Liver (tissue), 9 donors: ENCODE data around the gene SYNJ2. TPM values are rescaled to one million over a fixed set of nuclear protein-coding genes. Genes with fewer than 3 reads are reported as not detected.

Source experiments
- DNase-seq: peaks from one replicate; pipeline ENCODE4 v3.0.0-alpha.2; 2017; ENCODE audit warnings: low spot score
- H3K27ac ChIP-seq, 2 donors: one replicate each; pipeline ENCODE4 v1.7.0; 2013; ENCODE audit warnings: inconsistent platforms in 2 of 2, low read length in 2 of 2, control low read depth in 1 of 2, low read depth in 1 of 2, mild to moderate bottlenecking in 1 of 2
- H3K27me3 ChIP-seq, 4 donors: one replicate each; pipeline versions ENCODE4 v1.6.1 to v1.7.0; 2013; ENCODE audit warnings: low read length in 3 of 4, inconsistent platforms in 1 of 4, mild to moderate bottlenecking in 1 of 4, moderate library complexity in 1 of 4; ENCODE audit not compliant: control insufficient read depth in 4 of 4, insufficient read depth in 4 of 4
- H3K36me3 ChIP-seq, 4 donors: one replicate each; pipeline versions ENCODE4 v1.6.1 to v1.7.0; 2013; ENCODE audit warnings: low read length in 3 of 4, mild to moderate bottlenecking in 3 of 4, low read depth in 1 of 4, moderate library complexity in 1 of 4; ENCODE audit not compliant: control insufficient read depth in 4 of 4, insufficient read depth in 3 of 4
- H3K4me1 ChIP-seq, 4 donors: one replicate each; pipeline versions ENCODE4 v1.6.1 to v1.7.0; 2013; ENCODE audit warnings: low read length in 3 of 4, mild to moderate bottlenecking in 3 of 4, moderate library complexity in 1 of 4; ENCODE audit not compliant: control insufficient read depth in 4 of 4, insufficient read depth in 4 of 4
- H3K4me3 ChIP-seq, 3 donors: one replicate each; pipeline versions ENCODE4 v1.6.1 to v1.7.0; 2013; ENCODE audit warnings: low read length in 3 of 3, control low read depth in 1 of 3, low read depth in 1 of 3, mild to moderate bottlenecking in 1 of 3
- H3K9ac ChIP-seq, 2 donors: one replicate each; pipeline ENCODE4 v1.7.0; 2013; ENCODE audit warnings: low read length in 2 of 2, mild to moderate bottlenecking in 2 of 2, moderate library complexity in 2 of 2, control low read depth in 1 of 2, low read depth in 1 of 2
- H3K9me3 ChIP-seq, 4 donors: one replicate each; pipeline versions ENCODE4 v1.6.1 to v1.7.0; 2013; ENCODE audit warnings: low read length in 3 of 4; ENCODE audit not compliant: control insufficient read depth in 4 of 4
- ATF3 ChIP-seq: IDR thresholded peaks from 2 replicates; pipeline ENCODE4 v1.6.1; 2016; ENCODE audit warnings: antibody characterized with exemption
- CTCF ChIP-seq: fragments of 150-350 bp; IDR thresholded peaks from 2 replicates; pipeline ENCODE4 v1.5.1; 2017; ENCODE audit warnings: improper control_type of control experiment, low read depth, low read length; ENCODE audit not compliant: missing input control
- EGR1 ChIP-seq, 2 donors: IDR thresholded peaks; 2 replicates each; pipeline ENCODE4 v1.6.1; 2016 to 2018; ENCODE audit warnings: antibody characterized with exemption in 2 of 2, low read depth in 2 of 2
- FOXA1 ChIP-seq: IDR thresholded peaks from 2 replicates; pipeline ENCODE4 v1.6.1; 2016; ENCODE audit warnings: antibody characterized with exemption
- FOXA2 ChIP-seq: IDR thresholded peaks from 2 replicates; pipeline ENCODE4 v1.6.1; 2016; ENCODE audit warnings: antibody characterized with exemption
- GABPA ChIP-seq, 2 donors: IDR thresholded peaks in 1 of 2; conservative IDR thresholded peaks in 1 of 2; 2 replicates each; pipeline ENCODE4 v1.6.1; 2016; ENCODE audit warnings: antibody characterized with exemption in 2 of 2, mild to moderate bottlenecking in 1 of 2, moderate library complexity in 1 of 2
- HNF4G ChIP-seq: IDR thresholded peaks from 2 replicates; pipeline ENCODE4 v1.6.1; 2016; ENCODE audit warnings: antibody characterized with exemption
- JUND ChIP-seq, 2 donors: IDR thresholded peaks; 2 replicates each; pipeline ENCODE4 v1.6.1; 2016; ENCODE audit warnings: antibody characterized with exemption in 2 of 2
- MAX ChIP-seq: IDR thresholded peaks from 2 replicates; pipeline ENCODE4 v1.6.1; 2016; ENCODE audit warnings: antibody characterized with exemption
- NR2F2 ChIP-seq: IDR thresholded peaks from 2 replicates; pipeline ENCODE4 v1.6.1; 2016; ENCODE audit warnings: antibody characterized with exemption
- REST ChIP-seq: IDR thresholded peaks from 2 replicates; pipeline ENCODE4 v1.6.1; 2016; ENCODE audit warnings: antibody characterized with exemption, mild to moderate bottlenecking
- RXRA ChIP-seq, 2 donors: IDR thresholded peaks; 2 replicates each; pipeline ENCODE4 v1.6.1; 2017 to 2018; ENCODE audit warnings: antibody characterized with exemption in 2 of 2, mild to moderate bottlenecking in 1 of 2
- SP1 ChIP-seq: IDR thresholded peaks from 2 replicates; pipeline ENCODE4 v1.6.1; 2018; ENCODE audit warnings: antibody characterized with exemption, mild to moderate bottlenecking
- TAF1 ChIP-seq: conservative IDR thresholded peaks from 2 replicates; pipeline ENCODE4 v1.6.1; 2016; ENCODE audit warnings: antibody characterized with exemption, mild to moderate bottlenecking
- YY1 ChIP-seq: IDR thresholded peaks from 2 replicates; pipeline ENCODE4 v1.6.1; 2016; ENCODE audit warnings: antibody characterized with exemption, mild to moderate bottlenecking
- ZBTB33 ChIP-seq: IDR thresholded peaks from 2 replicates; pipeline ENCODE4 v1.6.1; 2016; ENCODE audit warnings: antibody characterized with exemption
- WGBS: extraction: QIAGEN DNeasy Blood & Tissue Kit; methylation state at CpG from one replicate; pipeline ENCODE4 v1.1.7; 2013; 5-methylcytosine and 5-hydroxymethylcytosine counted together
- polyA plus RNA-seq, 2 donors: library from polyadenylated mRNA; stranded (reverse) in 1 of 2; unstranded in 1 of 2; fragments of 200-250 nt in 1 of 2; fragments of >200 nt in 1 of 2; fragmentation: Nextera tagmentation in 1 of 2; extraction: Ambion mirVana in 1 of 2; gene quantifications; one replicate each; pipeline versions ENCODE4 v1.2.1 to v1.2.3, GENCODE V29; 2013 to 2015
- total RNA-seq, 2 donors: library from RNA; depleted of rRNA; stranded (reverse); fragments of >200 nt; gene quantifications; one replicate each; pipeline ENCODE4 v1.2.3, GENCODE V29; 2014
- donor health status: healthy.
- donor health status: healthy.
- donor health status: healthy.
- donor health status: healthy.
- donor health status: healthy.

SYNJ2 gene
- total and polyA plus RNA-seq, 4 donors = 2.4 to 8.9 (median 3.2) TPM

GRCh38 chr6:158073776-158074175, 92.1 kb downstream of the SYNJ2 start:
- Histone ChIP-seq H3K36me3 (peaks cover 4 to 34% (median 12%) of the 10 kb centered on the region in 4 donors), H3K27me3 (no peaks in the 10 kb centered on the region), H3K9ac (no peak overlapping the region), H3K9me3 (no peaks in the 10 kb centered on the region), H3K4me1 (no peaks in the 10 kb centered on the region), H3K27ac (no peak overlapping the region), H3K4me3 (no peak overlapping the region)
- TF ChIP-seq JUND (IDR thresholded peaks at IDR 0.05) = no peak
- no peak for TF ChIP-seq TAF1
- no peak for TF ChIP-seq ZBTB33
- no peak for TF ChIP-seq SP1
- no peak for TF ChIP-seq NR2F2
- no peak for TF ChIP-seq MAX
- TF ChIP-seq ATF3 = no peak
- no peak for TF ChIP-seq YY1
- TF ChIP-seq REST = no peak
- TF ChIP-seq FOXA1 = no peak
- no peak for DNase-seq
- WGBS = 85% methylated on average over 3 of the region's 3 CpGs

- Histone ChIP-seq H3K27me3 (no peaks in the 10 kb centered on the region), H3K27ac (no peak overlapping the region), H3K36me3 (peaks cover 3 to 31% (median 6%) of the 10 kb centered on the region in 4 donors), H3K9me3 (no peaks in the 10 kb centered on the region), H3K4me3 (no peak overlapping the region), H3K4me1 (no peaks in the 10 kb centered on the region), H3K9ac (no peak overlapping the region)
- DNase-seq = no peak
- TF ChIP-seq ZBTB33 (no peak), REST (no peak), SP1 (no peak), YY1 (no peak), ATF3 (no peak), GABPA (IDR thresholded peaks at IDR 0.05 in 1 of 2, conservative IDR thresholded peaks at IDR 0.05 in 1 of 2) (no peak), FOXA2 (no peak), HNF4G (no peak), CTCF (no peak), JUND (IDR thresholded peaks at IDR 0.05) (no peak), EGR1 (IDR thresholded peaks at IDR 0.05; ENCODE audit: low read depth in 2 of 2) (no peak), FOXA1 (no peak), NR2F2 (no peak), RXRA (IDR thresholded peaks at IDR 0.05) (no peak)
- WGBS = 96% methylated on average over 18 of the region's 18 CpGs
These were observed 94.9 kb downstream of the SYNJ2 start for GRCh38 chr6:158076548-158076947.
